Chondrocyte (in vitro differentiated cells): Measurements from ENCODE around the gene SPRR1B. TPM values are rescaled to one million over a fixed set of nuclear protein-coding genes. Genes with fewer than 3 reads are reported as not detected.
"Not testable (repeated sequence)": the region's sequence is repeated elsewhere in the genome, so short reads cannot be mapped to it uniquely, and the experiment has no call there.

Experiments
- DNase-seq: peaks from one replicate; pipeline ENCODE4 v3.0.0; 2021; ENCODE audit warnings: mixed read lengths, low spot score
- H3K27ac Mint-ChIP-seq: one replicate; pipeline ENCODE4 v1.8.0; 2021; ENCODE audit warnings: mild to moderate bottlenecking, moderate library complexity, mixed read lengths; ENCODE audit not compliant: unreplicated experiment
- H3K27me3 Mint-ChIP-seq: 2 replicates; pipeline ENCODE4 v1.8.0; 2021; ENCODE audit warnings: low read depth, mixed read lengths
- H3K36me3 Mint-ChIP-seq: 2 replicates; pipeline ENCODE4 v1.8.0; 2021; ENCODE audit warnings: low read depth, mixed read lengths
- H3K4me1 Mint-ChIP-seq: 2 replicates; pipeline ENCODE4 v1.8.0; 2021; ENCODE audit warnings: low read depth, mild to moderate bottlenecking, mixed read lengths
- H3K4me3 Mint-ChIP-seq: one replicate; pipeline ENCODE4 v1.8.0; 2021; ENCODE audit warnings: mild to moderate bottlenecking, moderate library complexity, mixed read lengths; ENCODE audit not compliant: unreplicated experiment
- H3K9me3 Mint-ChIP-seq: 2 replicates; pipeline ENCODE4 v1.8.0; 2021; ENCODE audit warnings: low read depth, mixed read lengths
- total RNA-seq: library from RNA; stranded (reverse); gene quantifications from 3 replicates; pipeline ENCODE4 v1.2.1, GENCODE V29; 2021
- TF ChIP-seq, protein P1 (sequence below): fragments of 200-600 bp; sonication (generic); IDR thresholded peaks from 2 replicates; pipeline ENCODE4 v1.5.0; 2021; ENCODE audit warnings: antibody characterized with exemption, mild to moderate bottlenecking, moderate library complexity

Gene SPRR1B
- total RNA-seq, 1 donor from 2014 or later = not detected

GRCh38 chr1:152999818-153000217 is 31.2 kb upstream of the SPRR1B start:
- no peak overlapping the region for H3K4me3 Mint-ChIP-seq
- no peaks in the 10 kb centered on the region for H3K27me3 Mint-ChIP-seq
- no peak for DNase-seq
- TF ChIP-seq, protein P1, sequence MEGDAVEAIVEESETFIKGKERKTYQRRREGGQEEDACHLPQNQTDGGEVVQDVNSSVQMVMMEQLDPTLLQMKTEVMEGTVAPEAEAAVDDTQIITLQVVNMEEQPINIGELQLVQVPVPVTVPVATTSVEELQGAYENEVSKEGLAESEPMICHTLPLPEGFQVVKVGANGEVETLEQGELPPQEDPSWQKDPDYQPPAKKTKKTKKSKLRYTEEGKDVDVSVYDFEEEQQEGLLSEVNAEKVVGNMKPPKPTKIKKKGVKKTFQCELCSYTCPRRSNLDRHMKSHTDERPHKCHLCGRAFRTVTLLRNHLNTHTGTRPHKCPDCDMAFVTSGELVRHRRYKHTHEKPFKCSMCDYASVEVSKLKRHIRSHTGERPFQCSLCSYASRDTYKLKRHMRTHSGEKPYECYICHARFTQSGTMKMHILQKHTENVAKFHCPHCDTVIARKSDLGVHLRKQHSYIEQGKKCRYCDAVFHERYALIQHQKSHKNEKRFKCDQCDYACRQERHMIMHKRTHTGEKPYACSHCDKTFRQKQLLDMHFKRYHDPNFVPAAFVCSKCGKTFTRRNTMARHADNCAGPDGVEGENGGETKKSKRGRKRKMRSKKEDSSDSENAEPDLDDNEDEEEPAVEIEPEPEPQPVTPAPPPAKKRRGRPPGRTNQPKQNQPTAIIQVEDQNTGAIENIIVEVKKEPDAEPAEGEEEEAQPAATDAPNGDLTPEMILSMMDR = no peak
- peaks cover 17% of the 10 kb centered on the region for H3K9me3 Mint-ChIP-seq
- H3K4me1 Mint-ChIP-seq = no peaks in the 10 kb centered on the region
- no peaks in the 10 kb centered on the region for H3K36me3 Mint-ChIP-seq
- H3K27ac Mint-ChIP-seq = no peak overlapping the region

DNA sequence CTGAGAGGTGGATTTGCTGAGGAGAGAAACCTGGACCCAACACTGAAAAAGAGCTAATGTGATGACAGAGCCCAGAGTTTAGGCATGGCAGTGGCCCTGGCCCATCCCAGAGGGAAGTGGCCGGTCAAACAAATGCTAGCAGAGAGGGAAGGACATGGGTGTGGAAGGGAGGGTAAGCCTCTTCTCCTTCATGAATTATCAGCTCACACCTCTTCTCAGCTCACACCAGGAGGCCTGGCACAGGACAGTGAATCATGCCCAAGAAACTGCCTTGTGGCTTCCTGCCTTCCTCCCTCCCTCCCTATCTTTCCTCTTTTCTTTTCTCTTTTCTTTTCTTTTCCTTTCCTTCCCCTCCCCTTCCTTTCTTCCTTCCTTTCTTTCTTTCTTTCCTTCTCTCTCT is 30.7 kb upstream of the SPRR1B start:
- H3K27ac Mint-ChIP-seq = no peak overlapping the region
- no peaks in the 10 kb centered on the region for H3K27me3 Mint-ChIP-seq

GRCh38 chr1:153001382-153001781 is 29.6 kb upstream of the SPRR1B start, which contains the start of gene SPRR3:
Gene SPRR3, plus strand, starts transcription at chr1:153001749. Its CDS starts 1,272 bp downstream, at chr1:153003021.
- TF ChIP-seq, protein P1 = no peak
- Mint-ChIP-seq H3K4me1 (no peaks in the 10 kb centered on the region), H3K27ac (no peak within 1 kb of the TSS)

More for the DNA sequence above, 30.7 kb upstream of the SPRR1B start:
- TF ChIP-seq, protein P1 = no peak
- Mint-ChIP-seq H3K4me3 (no peak overlapping the region), H3K4me1 (no peaks in the 10 kb centered on the region), H3K9me3 (peaks cover 14% of the 10 kb centered on the region), H3K36me3 (no peaks in the 10 kb centered on the region)
- no peak for DNase-seq

DNA sequence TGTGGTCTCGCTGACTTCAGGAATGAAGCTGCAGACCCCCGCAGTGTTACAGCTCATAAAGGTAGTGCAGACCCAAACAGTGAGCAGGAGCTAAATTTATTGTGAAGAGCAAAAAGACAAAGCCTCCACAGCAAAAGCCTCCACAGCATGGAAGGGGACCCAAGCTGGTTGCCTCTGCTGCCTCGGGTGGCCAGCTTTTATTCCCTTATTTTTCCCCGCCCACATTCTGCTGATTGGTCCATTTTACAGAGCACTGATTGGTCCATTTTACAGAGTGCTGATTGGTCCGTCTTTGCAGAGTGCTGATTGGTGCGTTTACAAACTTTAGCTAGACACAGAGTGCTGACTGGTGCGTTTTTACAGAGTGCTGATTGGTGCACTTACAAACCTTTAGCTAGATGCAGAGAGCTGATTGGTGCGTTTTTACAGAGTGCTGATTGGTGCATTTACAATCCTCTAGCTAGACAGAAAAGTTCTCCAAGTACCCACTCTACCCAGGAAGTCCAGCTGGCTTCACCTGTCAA is 19.7 kb upstream of the SPRR1B start:
- not testable (repeated sequence) for H3K4me1 Mint-ChIP-seq, H3K27me3 Mint-ChIP-seq, H3K9me3 Mint-ChIP-seq, H3K27ac Mint-ChIP-seq, H3K4me3 Mint-ChIP-seq, DNase-seq, H3K36me3 Mint-ChIP-seq

More at GRCh38 chr1:153001382-153001781, 29.6 kb upstream of the SPRR1B start, which contains the start of gene SPRR3:
- H3K9me3 Mint-ChIP-seq = peaks cover 12% of the 10 kb centered on the region
- no peaks in the 10 kb centered on the region for H3K36me3 Mint-ChIP-seq
- H3K27me3 Mint-ChIP-seq = no peaks in the 10 kb centered on the region
- no peak for DNase-seq
- no peak within 1 kb of the TSS for H3K4me3 Mint-ChIP-seq

GRCh38 chr1:153021829-153022228 is 9.2 kb upstream of the SPRR1B start:
- H3K27me3 Mint-ChIP-seq, H3K4me1 Mint-ChIP-seq, H3K36me3 Mint-ChIP-seq, H3K9me3 Mint-ChIP-seq, H3K27ac Mint-ChIP-seq, DNase-seq, H3K4me3 Mint-ChIP-seq: not testable (repeated sequence)

DNA sequence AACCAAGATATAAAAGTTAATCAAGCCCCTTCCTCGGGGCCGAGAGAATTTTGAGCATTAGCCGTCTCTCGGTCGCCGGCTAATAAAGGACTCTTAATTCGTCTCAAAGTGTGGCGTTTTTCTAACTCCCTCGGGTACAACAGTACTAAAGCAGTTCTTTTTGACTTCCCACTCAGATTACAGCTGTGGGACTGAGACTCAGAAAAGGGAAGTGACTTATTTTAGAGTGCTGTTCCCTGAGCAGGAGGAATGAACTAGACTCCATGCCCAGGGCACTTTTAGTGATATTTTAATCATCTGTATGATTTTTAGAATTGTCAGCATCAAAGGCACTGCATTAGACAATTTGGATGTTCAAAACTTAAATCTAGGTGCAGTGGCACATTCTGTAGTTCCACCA is 8.7 kb upstream of the SPRR1B start:
- not testable (repeated sequence) for H3K4me1 Mint-ChIP-seq, H3K36me3 Mint-ChIP-seq, H3K9me3 Mint-ChIP-seq, H3K27me3 Mint-ChIP-seq, DNase-seq, H3K4me3 Mint-ChIP-seq, H3K27ac Mint-ChIP-seq

DNA sequence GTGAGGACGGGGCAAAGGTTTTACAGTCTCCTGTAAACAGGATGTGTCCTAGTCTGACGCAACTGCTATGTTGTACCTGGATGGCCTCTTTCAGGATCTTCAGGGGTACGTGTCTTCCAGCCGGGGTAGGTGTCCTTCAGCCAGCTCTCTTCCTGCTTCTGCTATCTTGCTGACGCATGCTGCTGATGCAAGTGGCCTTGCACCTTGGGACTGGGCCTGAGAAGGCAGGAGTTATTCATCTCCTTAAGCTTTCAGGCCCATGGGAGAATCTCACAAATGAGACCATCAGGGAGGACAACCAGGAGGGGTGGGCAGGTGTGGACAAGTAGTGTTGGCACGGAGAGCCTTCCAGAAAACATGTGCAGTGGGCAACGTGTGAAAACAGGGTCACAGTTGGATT is 7.9 kb upstream of the SPRR1B start:
- Mint-ChIP-seq H3K4me3 (no peak overlapping the region), H3K27me3 (no peaks in the 10 kb centered on the region), H3K9me3 (peaks cover 4% of the 10 kb centered on the region), H3K27ac (no peak overlapping the region), H3K36me3 (no peaks in the 10 kb centered on the region), H3K4me1 (no peaks in the 10 kb centered on the region)
- DNase-seq = no peak
- TF ChIP-seq, protein P1 = no peak
